K562 (cell line): ENCODE results near the gene C7orf57. TPM values are rescaled to one million over a fixed set of nuclear protein-coding genes. Genes with fewer than 3 reads are reported as not detected.

Source experiments
- ATAC-seq: fragments of 200-7000 bp; cut with Tn5 transposase; 3 replicates; pipeline ENCODE4 v1.9.1; 2020; ENCODE audit warnings: moderate library complexity
- BruUV-seq: library from RNA; stranded (reverse); fragments of 400-500 nt; replicated peaks from 2 replicates; lab custom pipeline; 2021; lab: Mats Ljungman, UMichigan
- CTCF ChIA-PET: fragments of 300-600 bp; formaldehyde crosslinking; extraction: SDS; loops from one replicate; lab custom pipeline; 2021; ENCODE audit warnings: low intra/inter-chr PET ratio; lab: Yijun Ruan, JAX
- POLR2A ChIA-PET: fragments of 300-600, 350-650 bp; sonication (Branson Sonifier 250); formaldehyde crosslinking; extraction: SDS; loops from one replicate; lab custom pipeline; 2021; ENCODE audit warnings: antibody characterized with exemption, inconsistent platforms; lab: Yijun Ruan, JAX
- DNase-seq, 4 experiments: peaks; one replicate each; pipeline versions ENCODE4 v3.0.0 to v3.0.0-alpha.2; 2011 to 2018; ENCODE audit warnings: low spot score in 3 of 4, mixed read lengths in 3 of 4; ENCODE audit errors: extremely low read depth in 1 of 4
- FAIRE-seq: peaks from 2 replicates; lab custom pipeline; 2011; peaks lifted over from hg19 to GRCh38; lab: Jason Lieb, UNC
- H2AFZ ChIP-seq: 2 replicates; pipeline ENCODE4 v1.6.0; 2011; ENCODE audit warnings: low read depth, low read length, control low read depth, inconsistent platforms
- H3K27ac ChIP-seq: fragments of 200-600 bp; 3 replicates; pipeline ENCODE4 v1.8.0; 2011; ENCODE audit warnings: low read depth, mild to moderate bottlenecking, control low read depth, inconsistent platforms, low read length, moderate library complexity, mixed read lengths; ENCODE audit errors: extremely low read depth
- H3K27me3 ChIP-seq, 2 experiments: fragments of 300-600 bp in 1 of 2; 2 replicates in 1 of 2; 3 replicates in 1 of 2; pipeline versions ENCODE4 v1.6.0 to v1.8.0; 2011; ENCODE audit warnings: inconsistent platforms in 2 of 2, low read length in 2 of 2, mild to moderate bottlenecking in 1 of 2, mixed read lengths in 1 of 2, moderate library complexity in 1 of 2; ENCODE audit not compliant: control insufficient read depth in 2 of 2, insufficient read depth in 2 of 2
- H3K36me3 ChIP-seq: fragments of 300-600 bp; 3 replicates; pipeline ENCODE4 v1.8.0; 2011; ENCODE audit warnings: mild to moderate bottlenecking, low read length, inconsistent platforms; ENCODE audit not compliant: control insufficient read depth, insufficient read depth
- H3K4me1 ChIP-seq, 2 experiments: fragments of 200-600 bp in 1 of 2; replicated peaks in 1 of 2; 2 replicates in 1 of 2; 3 replicates in 1 of 2; pipeline versions ENCODE4 v1.5.1 to v1.8.0; 2011; ENCODE audit warnings: inconsistent platforms in 2 of 2, low read length in 2 of 2, mild to moderate bottlenecking in 1 of 2, mixed read lengths in 1 of 2, moderate library complexity in 1 of 2; ENCODE audit not compliant: control insufficient read depth in 2 of 2, insufficient read depth in 2 of 2
- H3K4me2 ChIP-seq: 2 replicates; pipeline ENCODE4 v1.6.1; 2011; ENCODE audit warnings: low read length, control low read depth, inconsistent platforms, mixed read lengths; ENCODE audit not compliant: insufficient read depth
- H3K4me3 ChIP-seq: fragments of 200-600 bp; sonication (generic), shearing (Covaris generic); 2 replicates; pipeline ENCODE4 v1.5.1; 2016; ENCODE audit warnings: control low read depth, inconsistent platforms
- H3K79me2 ChIP-seq: fragments of 200-600 bp; 3 replicates; pipeline ENCODE4 v1.8.0; 2011; ENCODE audit warnings: low read length, inconsistent platforms; ENCODE audit not compliant: control insufficient read depth, insufficient read depth
- H3K9ac ChIP-seq, 2 experiments: 2 replicates each; pipeline versions ENCODE4 v1.6.0 to v1.6.1; 2011; ENCODE audit warnings: low read depth in 2 of 2, low read length in 2 of 2, control low read depth in 1 of 2, inconsistent platforms in 1 of 2, mild to moderate bottlenecking in 1 of 2, mixed read lengths in 1 of 2; ENCODE audit not compliant: insufficient read depth in 1 of 2
- H3K9me1 ChIP-seq: one replicate; pipeline ENCODE4 v1.6.0; 2011; ENCODE audit warnings: inconsistent platforms, mild to moderate bottlenecking, low read length, moderate library complexity; ENCODE audit not compliant: control insufficient read depth, insufficient read depth
- H3K9me3 ChIP-seq: replicated peaks from 2 replicates; pipeline ENCODE4 v1.5.1; 2011; ENCODE audit warnings: low read depth, low read length, inconsistent platforms; ENCODE audit not compliant: control insufficient read depth, insufficient read depth
- H4K20me1 ChIP-seq: replicated peaks from 2 replicates; pipeline ENCODE4 v1.6.1; 2011; ENCODE audit warnings: low read length, inconsistent platforms, mixed read lengths; ENCODE audit not compliant: control insufficient read depth, insufficient read depth
- BDP1 ChIP-seq: IDR thresholded peaks from 3 replicates; pipeline ENCODE4 v1.6.1; 2011; ENCODE audit not compliant: insufficient read length, insufficient read depth
- FIP1L1 ChIP-seq: fragments of 200-400 bp; formaldehyde crosslinking; IDR thresholded peaks from 2 replicates; pipeline ENCODE4 v1.6.1; 2018; ENCODE audit warnings: mild to moderate bottlenecking, low read depth, low read length; ENCODE audit not compliant: poor library complexity, severe bottlenecking
- HMG20A ChIP-seq: fragments of 450-650 bp; formaldehyde crosslinking; conservative IDR thresholded peaks from 2 replicates; pipeline ENCODE4 v1.4.0; 2020; ENCODE audit warnings: mild to moderate bottlenecking, mixed read lengths
- LEF1 ChIP-seq: fragments of 450-650 bp; IDR thresholded peaks from 2 replicates; pipeline ENCODE4 v1.6.1; 2016; ENCODE audit warnings: mild to moderate bottlenecking
- NFE2L1 ChIP-seq: fragments of 450-650 bp; IDR thresholded peaks from 2 replicates; pipeline ENCODE4 v1.6.1; 2016; ENCODE audit warnings: missing genetic modification characterization, low read depth, mild to moderate bottlenecking, missing compliant biosample characterization, moderate library complexity, borderline replicate concordance
- POU5F1 ChIP-seq: fragments of 150-350 bp; IDR thresholded peaks from 2 replicates; pipeline ENCODE4 v1.6.1; 2014; ENCODE audit warnings: borderline replicate concordance, low read length, low read depth, mild to moderate bottlenecking; ENCODE audit not compliant: partially characterized antibody
- TSHZ1 ChIP-seq: fragments of 250-450 bp; sonication (Bioruptor Pico); IDR thresholded peaks from 2 replicates; pipeline ENCODE4 v1.4.0; 2020; ENCODE audit warnings: mild to moderate bottlenecking, moderate library complexity
- ZNF184 ChIP-seq: sonication (generic); formaldehyde crosslinking; IDR thresholded peaks from 2 replicates; pipeline ENCODE4 v1.5.0; 2020; ENCODE audit warnings: missing genetic modification reagents
- ZNF445 ChIP-seq: fragments of 250-450 bp; sonication (Bioruptor Pico); IDR thresholded peaks from 2 replicates; pipeline ENCODE4 v1.4.0; 2020; ENCODE audit warnings: low read depth, mild to moderate bottlenecking, moderate library complexity
- WGBS: fragments of 100-300 bp; shearing (Covaris generic); methylation state at CpG from one replicate; pipeline ENCODE4 v1.1.6; 2016; ENCODE audit warnings: low coverage, mixed read lengths; ENCODE audit not compliant: insufficient coverage; ENCODE audit errors: missing lambda C conversion rate; 5-methylcytosine and 5-hydroxymethylcytosine counted together
- in situ Hi-C: fragments of 300-500 bp; cut with MboI; formaldehyde crosslinking; loops from 4 replicates; pipeline ENCODE4 v1.15.0; 2018; ENCODE audit warnings: inconsistent platforms, mixed read lengths
- intact Hi-C: fragments of 100-400 bp; cut with micrococcal nuclease; formaldehyde crosslinking; loops from 2 replicates; pipeline ENCODE4 v1.14.2; 2022
- polyA plus RNA-seq, 8 experiments: library from polyadenylated mRNA; depleted of rRNA in 4 of 8; stranded (reverse) in 5 of 8; unstranded in 3 of 8; fragments of >200 nt; fragmentation: Nextera tagmentation in 2 of 8; fragmentation: Illumina TruSeq in 1 of 8; extraction: Ambion mirVana in 2 of 8; extraction: Trizol in 1 of 8; gene quantifications; 2 replicates each; pipeline versions ENCODE4 v1.2.1 to v1.2.3, GENCODE V29; 2011 to 2014; ENCODE audit warnings: inconsistent platforms in 1 of 8, missing spikeins in 1 of 8
- total RNA-seq, 7 experiments: library from RNA; depleted of rRNA in 6 of 7; stranded (reverse); fragments of >200 nt in 6 of 7; fragmentation: Illumina TruSeq in 2 of 7; extraction: Trizol in 2 of 7; gene quantifications; 2 replicates each; pipeline versions ENCODE4 v1.2.1 to v1.2.3, GENCODE V29; 2011 to 2021; ENCODE audit warnings: low replicate concordance in 1 of 7
- TF ChIP-seq, protein P1 (sequence below): sonication (generic); formaldehyde crosslinking; IDR thresholded peaks from 2 replicates; pipeline ENCODE4 v1.9.0; 2022; ENCODE audit warnings: mild to moderate bottlenecking, missing genetic modification reagents

Gene C7orf57
- total and polyA plus RNA-seq, 9 of the 15 experiments (the other 6 are each of a cell fraction or from before 2014, with no cell fraction given): not detected

- Histone ChIP-seq H3K9me1 (no peaks in the 10 kb centered on the region), H2AFZ (no peak overlapping the region), H4K20me1 (no peaks in the 10 kb centered on the region; the same call in 1 of the 2 replicates), H3K27me3 (peaks cover 6 to 14% of the 10 kb centered on the region in 2 experiments; a peak in 3 of 5 replicates), H3K27ac (no peak overlapping the region), H3K4me3 (no peak overlapping the region), H3K9me3 (no peaks in the 10 kb centered on the region), H3K79me2 (no peaks in the 10 kb centered on the region), H3K9ac (no peak overlapping the region), H3K4me2 (no peak overlapping the region), H3K4me1 (no peaks in the 10 kb centered on the region), H3K36me3 (no peaks in the 10 kb centered on the region)
- CTCF ChIA-PET: no interaction called here
- intact Hi-C loops (no loop called here), in situ Hi-C loops (no loop called here)
- no TSS peak for BruUV-seq
- ATAC-seq: no peak
- TF ChIP-seq ZNF184 (CRISPR knock-in tag) (no peak), HMG20A (CRISPR knock-in tag) (no peak), LEF1 (no peak), BDP1 (no peak), NFE2L1 (tag) (no peak), FIP1L1 (no peak), POU5F1 (no peak), TSHZ1 (CRISPR knock-in tag) (no peak), ZNF445 (CRISPR knock-in tag) (no peak)
- TF ChIP-seq, protein P1, sequence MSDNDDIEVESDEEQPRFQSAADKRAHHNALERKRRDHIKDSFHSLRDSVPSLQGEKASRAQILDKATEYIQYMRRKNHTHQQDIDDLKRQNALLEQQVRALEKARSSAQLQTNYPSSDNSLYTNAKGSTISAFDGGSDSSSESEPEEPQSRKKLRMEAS (CRISPR knock-in tag): no peak
- POLR2A ChIA-PET: no interaction called here
- no peak for FAIRE-seq
- DNase-seq: no peak
- 0% methylated on average over 5 of the region's 5 CpGs for WGBS
Observed at GRCh38 chr7:48004638-48005037, 30.7 kb upstream of the C7orf57 start.
